ENCODE measurements around the gene TYK2. TPM values are rescaled to one million over a fixed set of nuclear protein-coding genes. Genes with fewer than 3 reads are reported as not detected.

TYK2 gene
- total and polyA plus RNA-seq, 2 of the 4 experiments (the other 2 are of a cell fraction), result 40.9 to 97.9 TPM

DNA sequence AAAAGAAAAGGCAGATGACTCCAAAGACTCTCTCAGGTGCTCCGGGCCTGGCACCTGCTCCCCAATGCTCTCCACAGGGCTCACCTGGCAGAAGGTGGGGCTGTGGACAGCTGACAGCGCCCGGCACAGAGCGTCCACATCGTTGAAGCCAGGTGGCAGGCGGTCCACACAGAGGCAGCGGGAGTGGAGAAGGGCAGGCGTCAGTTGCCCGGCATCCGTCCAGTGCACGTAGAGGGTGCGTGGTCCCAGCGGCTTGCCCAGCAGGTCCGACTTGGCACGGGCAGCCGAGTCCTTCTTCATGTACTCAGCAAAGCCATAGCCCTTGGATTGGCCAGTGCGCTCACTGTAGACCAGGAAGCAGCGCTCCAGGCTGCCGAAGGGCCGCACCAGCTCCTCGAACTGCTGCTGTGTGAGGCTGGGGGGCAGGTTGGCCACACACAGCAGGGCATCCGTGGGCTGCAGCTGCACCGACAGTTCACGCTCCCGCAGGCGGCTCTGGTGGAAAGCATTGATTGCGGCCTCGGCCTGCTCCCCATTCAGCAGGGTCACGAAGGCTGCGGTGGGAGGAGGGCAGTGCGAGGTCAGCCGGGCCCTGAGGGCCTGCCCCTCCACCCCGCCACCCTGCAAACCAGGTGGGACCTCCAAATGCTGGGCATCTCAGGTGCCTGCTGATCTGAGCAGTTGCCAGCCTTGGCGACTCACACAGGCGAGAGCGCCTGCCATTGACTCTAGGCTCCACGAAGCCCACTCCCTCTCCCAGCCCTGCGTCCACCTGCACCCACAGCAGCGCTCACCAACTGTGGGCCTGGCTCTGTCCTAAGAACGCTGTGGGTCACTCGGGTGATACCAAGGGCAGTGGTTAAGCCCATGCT lies 51.6 kb downstream of the TYK2 start:
- no peak overlapping the region for H2AK5ac ChIP-seq (ENCODE audit: low read depth, low read length)
- H3K4me2 ChIP-seq (ENCODE audit: low read depth, low read length), result no peak overlapping the region
- H2BK15ac ChIP-seq (ENCODE audit: low read depth, low read length), result no peak overlapping the region
- H3K23ac ChIP-seq (ENCODE audit: low read depth, low read length), result no peak overlapping the region
- no peak overlapping the region for H3K9ac ChIP-seq (ENCODE audit: low read depth, low read length)
- H3K18ac ChIP-seq (ENCODE audit: low read depth, low read length), result no peak overlapping the region
- in situ Hi-C loops (cut with MboI; ENCODE audit: low sequenced_read_pairs) (no loop called here), intact Hi-C loops (cut with micrococcal nuclease) (no loop called here), dilution Hi-C loops (cut with HindIII; ENCODE audit: low sequenced_read_pairs, unreplicated experiment) (no loop called here)
- peaks cover 26% of the 10 kb centered on the region for H4K20me1 ChIP-seq (ENCODE audit: insufficient read depth, low read length)
- no peak overlapping the region for H3K4me3 ChIP-seq (ENCODE audit: insufficient read depth, low read depth, low read length)
- H3K27me3 ChIP-seq (ENCODE audit: control insufficient read depth, insufficient read depth, low read length), result no peaks in the 10 kb centered on the region
- TF ChIP-seq RAD21 (IDR thresholded peaks at IDR 0.05; ENCODE audit: low read length), result no peak
- no peak for TF ChIP-seq POLR2A (IDR thresholded peaks at IDR 0.05; ENCODE audit: low read depth, low read length)
- TF ChIP-seq, protein P1, sequence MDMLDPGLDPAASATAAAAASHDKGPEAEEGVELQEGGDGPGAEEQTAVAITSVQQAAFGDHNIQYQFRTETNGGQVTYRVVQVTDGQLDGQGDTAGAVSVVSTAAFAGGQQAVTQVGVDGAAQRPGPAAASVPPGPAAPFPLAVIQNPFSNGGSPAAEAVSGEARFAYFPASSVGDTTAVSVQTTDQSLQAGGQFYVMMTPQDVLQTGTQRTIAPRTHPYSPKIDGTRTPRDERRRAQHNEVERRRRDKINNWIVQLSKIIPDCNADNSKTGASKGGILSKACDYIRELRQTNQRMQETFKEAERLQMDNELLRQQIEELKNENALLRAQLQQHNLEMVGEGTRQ (IDR thresholded peaks at IDR 0.05; ENCODE audit: low read depth, low read length), result no peak
- TF ChIP-seq CHD1 (IDR thresholded peaks at IDR 0.05; ENCODE audit: low read depth, low read length), result no peak
- no peak for TF ChIP-seq RFX5 (IDR thresholded peaks at IDR 0.05; ENCODE audit: low read depth, low read length)
- TF ChIP-seq, protein P2, sequence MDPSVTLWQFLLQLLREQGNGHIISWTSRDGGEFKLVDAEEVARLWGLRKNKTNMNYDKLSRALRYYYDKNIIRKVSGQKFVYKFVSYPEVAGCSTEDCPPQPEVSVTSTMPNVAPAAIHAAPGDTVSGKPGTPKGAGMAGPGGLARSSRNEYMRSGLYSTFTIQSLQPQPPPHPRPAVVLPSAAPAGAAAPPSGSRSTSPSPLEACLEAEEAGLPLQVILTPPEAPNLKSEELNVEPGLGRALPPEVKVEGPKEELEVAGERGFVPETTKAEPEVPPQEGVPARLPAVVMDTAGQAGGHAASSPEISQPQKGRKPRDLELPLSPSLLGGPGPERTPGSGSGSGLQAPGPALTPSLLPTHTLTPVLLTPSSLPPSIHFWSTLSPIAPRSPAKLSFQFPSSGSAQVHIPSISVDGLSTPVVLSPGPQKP (IDR thresholded peaks at IDR 0.05; ENCODE audit: borderline replicate concordance, low read depth, low read length), result no peak
- no peak for TF ChIP-seq BHLHE40 (IDR thresholded peaks at IDR 0.05; ENCODE audit: low read depth, low read length)
- no peak for TF ChIP-seq MXI1 (IDR thresholded peaks at IDR 0.05; ENCODE audit: borderline replicate concordance, low read depth, low read length)
- TF ChIP-seq NFE2L2 (IDR thresholded peaks at IDR 0.05; ENCODE audit: low read depth, low read length), result no peak
- no peak for TF ChIP-seq FOS (IDR thresholded peaks at IDR 0.05; ENCODE audit: low read depth, low read length)
- TF ChIP-seq, protein P3, sequence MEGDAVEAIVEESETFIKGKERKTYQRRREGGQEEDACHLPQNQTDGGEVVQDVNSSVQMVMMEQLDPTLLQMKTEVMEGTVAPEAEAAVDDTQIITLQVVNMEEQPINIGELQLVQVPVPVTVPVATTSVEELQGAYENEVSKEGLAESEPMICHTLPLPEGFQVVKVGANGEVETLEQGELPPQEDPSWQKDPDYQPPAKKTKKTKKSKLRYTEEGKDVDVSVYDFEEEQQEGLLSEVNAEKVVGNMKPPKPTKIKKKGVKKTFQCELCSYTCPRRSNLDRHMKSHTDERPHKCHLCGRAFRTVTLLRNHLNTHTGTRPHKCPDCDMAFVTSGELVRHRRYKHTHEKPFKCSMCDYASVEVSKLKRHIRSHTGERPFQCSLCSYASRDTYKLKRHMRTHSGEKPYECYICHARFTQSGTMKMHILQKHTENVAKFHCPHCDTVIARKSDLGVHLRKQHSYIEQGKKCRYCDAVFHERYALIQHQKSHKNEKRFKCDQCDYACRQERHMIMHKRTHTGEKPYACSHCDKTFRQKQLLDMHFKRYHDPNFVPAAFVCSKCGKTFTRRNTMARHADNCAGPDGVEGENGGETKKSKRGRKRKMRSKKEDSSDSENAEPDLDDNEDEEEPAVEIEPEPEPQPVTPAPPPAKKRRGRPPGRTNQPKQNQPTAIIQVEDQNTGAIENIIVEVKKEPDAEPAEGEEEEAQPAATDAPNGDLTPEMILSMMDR (conservative IDR thresholded peaks at IDR 0.05; ENCODE audit: low read depth, low read length), result no peak
- no peak overlapping the region for H3K4ac ChIP-seq (ENCODE audit: low read depth, low read length)
- H2BK5ac ChIP-seq (ENCODE audit: low read depth, low read length, poor library complexity, severe bottlenecking), result no peak overlapping the region
- H2BK20ac ChIP-seq (ENCODE audit: low read depth, low read length), result no peak overlapping the region
- H3K9me1 ChIP-seq (ENCODE audit: insufficient read depth, low read length), result no peaks in the 10 kb centered on the region; the same call in 1 of the 2 replicates
- no peak overlapping the region for H4K5ac ChIP-seq (ENCODE audit: low read depth, low read length)
- DNase-seq (no peak), ATAC-seq (ENCODE audit: low read depth) (no peak)
- no peak overlapping the region for H4K91ac ChIP-seq (ENCODE audit: insufficient read depth, low read depth, low read length)
- H2AFZ ChIP-seq (replicated peaks; ENCODE audit: low read length, poor library complexity), result no peak overlapping the region
- no peak overlapping the region for H3K56ac ChIP-seq (ENCODE audit: extremely low read depth, insufficient read depth, low read length)
- peaks cover 26 to 54% of the 10 kb centered on the region in 2 experiments; a peak in 3 of 4 replicates for H3K79me1 ChIP-seq (ENCODE audit: low read depth in 1 of 2, low read length in 2 of 2)
- no peak overlapping the region for H4K8ac ChIP-seq (ENCODE audit: low read depth in 2 of 2, low read length in 2 of 2)
- H3K9me3 ChIP-seq (ENCODE audit: control insufficient read depth, insufficient read depth, low read length), result no peaks in the 10 kb centered on the region
- no peak overlapping the region for H3K14ac ChIP-seq (replicated peaks; ENCODE audit: low read depth, low read length)
- peaks cover 58% of the 10 kb centered on the region for H3K36me3 ChIP-seq (ENCODE audit: control insufficient read depth, insufficient read depth, low read length)
- POLR2A ChIA-PET (ENCODE audit: unreplicated experiment), result no interaction called here
- CTCF ChIA-PET, result no interaction called here
- no peak overlapping the region for H2AK9ac ChIP-seq (replicated peaks; ENCODE audit: low read depth, low read length, poor library complexity)
- BruUV-seq (replicated peaks), result no TSS peak
- peaks cover 5% of the 10 kb centered on the region; the same call in 1 of the 2 replicates for H3K4me1 ChIP-seq (ENCODE audit: control insufficient read depth, insufficient read depth, low read length)
- WGBS, 2 experiments (ENCODE audit: extremely low coverage in 2 of 2, insufficient read length in 1 of 2), result 98% methylated on average over 26 of the region's 41 CpGs; no CpG with 5 or more reads in 1 of the 2 experiments
- no peak overlapping the region for H3K27ac ChIP-seq (ENCODE audit: insufficient read depth, low read length)
- no peak overlapping the region for H2BK120ac ChIP-seq (ENCODE audit: low read depth, low read length)

Measured in IMR-90 (cell line).